H1 (cell line): ENCODE results near the gene ACOT12.

Experiments used
- CTCF ChIP-seq, 3 experiments: IDR thresholded peaks; 1 replicate in 2 of 3; 2 replicates in 1 of 3; pipeline versions ENCODE4 v1.5.1 to v1.6.1; 2011; ENCODE audit warnings: low read length in 3 of 3, mild to moderate bottlenecking in 3 of 3, inconsistent platforms in 2 of 3, low read depth in 1 of 3, moderate library complexity in 1 of 3; ENCODE audit not compliant: insufficient read depth in 1 of 3; ENCODE audit errors: control extremely low read depth in 1 of 3
- PHF8 ChIP-seq: fragments of 200-600 bp; sonication (generic); conservative IDR thresholded peaks from 2 replicates; pipeline ENCODE4 v1.7.1; 2012; ENCODE audit warnings: low read depth, mild to moderate bottlenecking, inconsistent platforms, low read length, moderate library complexity
- POLR2AphosphoS5 ChIP-seq: IDR thresholded peaks from 2 replicates; pipeline ENCODE4 v1.6.1; 2011; ENCODE audit warnings: low read depth, low read length

- no peak for TF ChIP-seq POLR2AphosphoS5
- no peak for TF ChIP-seq CTCF (IDR thresholded peaks at IDR 0.05; ENCODE audit: control extremely low read depth in 1 of 3, insufficient read depth in 1 of 3, low read depth in 1 of 3, low read length in 3 of 3)
- no peak for TF ChIP-seq PHF8
These were observed 39.8 kb downstream of the ACOT12 start for GRCh38 chr5:81354093-81354492.
